SK-N-SH (cell line): ENCODE results near the gene MMRN1. TPM values are rescaled to one million over a fixed set of nuclear protein-coding genes. Genes with fewer than 3 reads are reported as not detected.

Experiments used
- CTCF ChIA-PET: fragments of 300-600, 350-600 bp; formaldehyde crosslinking; extraction: SDS; loops from one replicate; lab custom pipeline; 2021; lab: Yijun Ruan, JAX
- POLR2A ChIA-PET: fragments of 350-600 bp; sonication (Branson Sonifier 250); formaldehyde crosslinking; extraction: SDS; loops from one replicate; lab custom pipeline; 2020; ENCODE audit warnings: antibody characterized with exemption, inconsistent platforms; lab: Yijun Ruan, JAX
- DNase-seq: peaks from one replicate; pipeline ENCODE4 v3.0.0; 2012
- H2AFZ ChIP-seq: fragments of 200-600 bp; sonication (generic); 2 replicates; pipeline ENCODE4 v1.8.1; 2016; ENCODE audit warnings: antibody characterized with exemption, mild to moderate bottlenecking, low read depth
- H3F3A ChIP-seq: fragments of 200-600 bp; sonication (generic); replicated peaks from 2 replicates; pipeline ENCODE3; 2016; ENCODE audit warnings: antibody characterized with exemption, mild to moderate bottlenecking; ENCODE audit not compliant: insufficient read depth
- H3K27ac ChIP-seq, 2 experiments: fragments of 200-500 bp in 1 of 2; fragments of 200-600 bp in 1 of 2; sonication (Bioruptor generic) in 1 of 2; sonication (generic), shearing (Covaris generic) in 1 of 2; 2 replicates each; pipeline versions ENCODE4 v1.5.1 to v1.6.1; 2014 to 2016; ENCODE audit warnings: low read depth in 2 of 2, inconsistent platforms in 1 of 2, low read length in 1 of 2, mild to moderate bottlenecking in 1 of 2, mixed read lengths in 1 of 2
- H3K27me3 ChIP-seq: fragments of 200-600 bp; sonication (generic), shearing (Covaris generic); 2 replicates; pipeline ENCODE4 v1.6.1; 2016; ENCODE audit warnings: mixed run types; ENCODE audit not compliant: insufficient read depth
- H3K36me3 ChIP-seq, 2 experiments: fragments of 200-500 bp in 1 of 2; fragments of 200-600 bp in 1 of 2; sonication (Bioruptor generic) in 1 of 2; sonication (generic) in 1 of 2; replicated peaks in 1 of 2; 2 replicates each; pipeline versions ENCODE3 to v1.5.1; 2014 to 2016; ENCODE audit warnings: low read length in 1 of 2, mild to moderate bottlenecking in 1 of 2; ENCODE audit not compliant: insufficient read depth in 2 of 2, control insufficient read depth in 1 of 2
- H3K4me1 ChIP-seq, 2 experiments: fragments of 200-500 bp in 1 of 2; fragments of 200-600 bp in 1 of 2; sonication (Bioruptor generic) in 1 of 2; sonication (generic), shearing (Covaris generic) in 1 of 2; 2 replicates each; pipeline versions ENCODE4 v1.5.1 to v1.6.1; 2014 to 2016; ENCODE audit warnings: low read depth in 1 of 2, low read length in 1 of 2, mixed run types in 1 of 2; ENCODE audit not compliant: insufficient read depth in 2 of 2, control insufficient read depth in 1 of 2
- H3K4me2 ChIP-seq: fragments of 200-600 bp; sonication (generic), shearing (Covaris generic); 2 replicates; pipeline ENCODE4 v1.6.1; 2017; ENCODE audit warnings: mixed run types
- H3K4me3 ChIP-seq, 2 experiments: fragments of 200-500 bp in 1 of 2; fragments of 200-600 bp in 1 of 2; sonication (Bioruptor generic) in 1 of 2; sonication (generic), shearing (Covaris generic) in 1 of 2; 2 replicates each; pipeline versions ENCODE4 v1.5.1 to v1.8.1; 2014 to 2016; ENCODE audit warnings: low read depth in 2 of 2, inconsistent platforms in 1 of 2, low read length in 1 of 2, mild to moderate bottlenecking in 1 of 2, mixed read lengths in 1 of 2, moderate library complexity in 1 of 2
- H3K79me2 ChIP-seq: fragments of 200-600 bp; sonication (generic); 2 replicates; pipeline ENCODE4 v1.8.1; 2017; ENCODE audit warnings: mild to moderate bottlenecking; ENCODE audit not compliant: insufficient read depth
- H3K9ac ChIP-seq: fragments of 200-600 bp; sonication (generic); 2 replicates; pipeline ENCODE4 v1.6.1; 2017; ENCODE audit warnings: mixed run types
- H3K9me2 ChIP-seq: fragments of 200-600 bp; sonication (generic); 2 replicates; pipeline ENCODE4 v1.6.1; 2017; ENCODE audit warnings: mixed run types
- H3K9me3 ChIP-seq: fragments of 200-600 bp; sonication (generic); 2 replicates; pipeline ENCODE4 v1.6.1; 2017; ENCODE audit warnings: mixed run types, mild to moderate bottlenecking, moderate library complexity
- H4K20me1 ChIP-seq: fragments of 200-600 bp; sonication (generic); 2 replicates; pipeline ENCODE4 v1.6.1; 2017; ENCODE audit warnings: mild to moderate bottlenecking, mixed run types; ENCODE audit not compliant: insufficient read depth
- ELF1 ChIP-seq: IDR thresholded peaks from 2 replicates; pipeline ENCODE4 v1.4.0; 2012
- EP300 ChIP-seq, 2 experiments: IDR thresholded peaks; 2 replicates each; pipeline versions ENCODE4 v1.4.0 to v1.6.1; 2012; ENCODE audit warnings: borderline replicate concordance in 1 of 2, low read depth in 1 of 2, low read length in 1 of 2
- EZH2phosphoT487 ChIP-seq: fragments of 200-600 bp; sonication (generic); IDR thresholded peaks from 2 replicates; pipeline ENCODE4 v1.6.1; 2017; ENCODE audit warnings: low read depth, mixed run types, mild to moderate bottlenecking, antibody characterized with exemption, moderate library complexity, borderline replicate concordance
- FOSL2 ChIP-seq: IDR thresholded peaks from 2 replicates; pipeline ENCODE4 v1.4.0; 2012; ENCODE audit warnings: low read depth, mild to moderate bottlenecking, moderate library complexity, borderline replicate concordance
- GATA2 ChIP-seq: sonication (generic); formaldehyde crosslinking; IDR thresholded peaks from 2 replicates; pipeline ENCODE4 v1.5.0; 2020; ENCODE audit warnings: mild to moderate bottlenecking, missing genetic modification reagents
- JUND ChIP-seq: IDR thresholded peaks from 2 replicates; pipeline ENCODE4 v1.4.0; 2012
- MEF2A ChIP-seq: IDR thresholded peaks from 2 replicates; pipeline ENCODE4 v1.4.0; 2012; ENCODE audit warnings: low read depth, borderline replicate concordance
- MXI1 ChIP-seq: IDR thresholded peaks from 2 replicates; pipeline ENCODE4 v1.6.1; 2012; ENCODE audit warnings: mild to moderate bottlenecking, low read depth, low read length, improper control_type of control experiment
- NFIC ChIP-seq: IDR thresholded peaks from 2 replicates; pipeline ENCODE4 v1.4.0; 2012; ENCODE audit warnings: borderline replicate concordance
- NRF1 ChIP-seq: IDR thresholded peaks from 2 replicates; pipeline ENCODE4 v1.6.1; 2012; ENCODE audit warnings: low read depth, mild to moderate bottlenecking, low read length
- SIN3A ChIP-seq: IDR thresholded peaks from 2 replicates; pipeline ENCODE4 v1.6.1; 2012; ENCODE audit warnings: low read depth, mild to moderate bottlenecking, low read length, moderate library complexity, borderline replicate concordance
- SMC3 ChIP-seq: IDR thresholded peaks from 2 replicates; pipeline ENCODE4 v1.6.1; 2012; ENCODE audit warnings: low read depth, low read length, improper control_type of control experiment
- TAF1 ChIP-seq: IDR thresholded peaks from 2 replicates; pipeline ENCODE4 v1.6.1; 2012; ENCODE audit warnings: low read depth, mild to moderate bottlenecking, low read length, moderate library complexity, borderline replicate concordance
- TCF12 ChIP-seq: IDR thresholded peaks from 2 replicates; pipeline ENCODE4 v1.4.0; 2012
- YY1 ChIP-seq: IDR thresholded peaks from 2 replicates; pipeline ENCODE4 v1.4.0; 2012; ENCODE audit warnings: low read depth, mild to moderate bottlenecking
- polyA plus RNA-seq, 3 experiments: library from polyadenylated mRNA; depleted of rRNA; stranded (reverse); fragments of >200 nt; gene quantifications; 2 replicates each; pipeline ENCODE4 v1.2.3, GENCODE V29; 2012
- TF ChIP-seq, protein P1 (sequence below): fragments of 150-350 bp; IDR thresholded peaks from 2 replicates; pipeline ENCODE4 v1.6.1; 2016; ENCODE audit warnings: mild to moderate bottlenecking, low read depth, low read length
- TF ChIP-seq, protein P2 (sequence below): IDR thresholded peaks from 2 replicates; pipeline ENCODE4 v1.4.0; 2012; ENCODE audit warnings: low read depth, borderline replicate concordance
- TF ChIP-seq, protein P3 (sequence below): fragments of 150-350 bp; IDR thresholded peaks from 2 replicates; pipeline ENCODE4 v1.6.1; 2017; ENCODE audit warnings: antibody characterized with exemption, low read length, low read depth, borderline replicate concordance
- TF ChIP-seq, protein P4 (sequence below): IDR thresholded peaks from 2 replicates; pipeline ENCODE4 v1.4.0; 2012; ENCODE audit warnings: low read depth, borderline replicate concordance
- TF ChIP-seq, protein P5 (sequence below): IDR thresholded peaks from 2 replicates; pipeline ENCODE4 v1.4.0; 2012; ENCODE audit warnings: low read depth

Gene MMRN1
- polyA plus RNA-seq, 1 of the 3 experiments (the other 2 are of a cell fraction) = not detected

DNA sequence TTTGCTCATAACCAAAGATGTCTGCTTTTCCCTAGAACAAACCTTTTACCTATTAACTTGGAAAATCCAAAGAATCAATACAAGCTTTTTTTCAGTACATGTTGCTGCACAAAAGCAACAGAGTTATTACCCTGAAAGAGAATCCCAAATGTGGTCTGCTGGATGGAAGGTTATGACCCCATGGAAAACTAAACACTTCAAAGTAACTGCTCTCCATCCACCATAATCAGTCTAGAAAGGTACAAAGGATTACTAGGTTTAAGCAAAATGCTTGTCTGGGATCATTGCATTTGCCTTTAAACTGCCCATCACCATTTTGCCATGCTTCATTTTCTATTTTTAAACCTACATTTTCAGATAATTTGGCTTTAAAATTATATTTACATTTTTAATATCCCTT is 11.7 kb downstream of the MMRN1 start:
- H4K20me1 ChIP-seq = no peaks in the 10 kb centered on the region
- no peak for DNase-seq
- TF ChIP-seq, protein P1, sequence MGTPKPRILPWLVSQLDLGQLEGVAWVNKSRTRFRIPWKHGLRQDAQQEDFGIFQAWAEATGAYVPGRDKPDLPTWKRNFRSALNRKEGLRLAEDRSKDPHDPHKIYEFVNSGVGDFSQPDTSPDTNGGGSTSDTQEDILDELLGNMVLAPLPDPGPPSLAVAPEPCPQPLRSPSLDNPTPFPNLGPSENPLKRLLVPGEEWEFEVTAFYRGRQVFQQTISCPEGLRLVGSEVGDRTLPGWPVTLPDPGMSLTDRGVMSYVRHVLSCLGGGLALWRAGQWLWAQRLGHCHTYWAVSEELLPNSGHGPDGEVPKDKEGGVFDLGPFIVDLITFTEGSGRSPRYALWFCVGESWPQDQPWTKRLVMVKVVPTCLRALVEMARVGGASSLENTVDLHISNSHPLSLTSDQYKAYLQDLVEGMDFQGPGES = no peak
- no peak for TF ChIP-seq SMC3
- TF ChIP-seq YY1 = no peak
- TF ChIP-seq NRF1 = no peak
- no peak for TF ChIP-seq NFIC
- TF ChIP-seq, protein P2, sequence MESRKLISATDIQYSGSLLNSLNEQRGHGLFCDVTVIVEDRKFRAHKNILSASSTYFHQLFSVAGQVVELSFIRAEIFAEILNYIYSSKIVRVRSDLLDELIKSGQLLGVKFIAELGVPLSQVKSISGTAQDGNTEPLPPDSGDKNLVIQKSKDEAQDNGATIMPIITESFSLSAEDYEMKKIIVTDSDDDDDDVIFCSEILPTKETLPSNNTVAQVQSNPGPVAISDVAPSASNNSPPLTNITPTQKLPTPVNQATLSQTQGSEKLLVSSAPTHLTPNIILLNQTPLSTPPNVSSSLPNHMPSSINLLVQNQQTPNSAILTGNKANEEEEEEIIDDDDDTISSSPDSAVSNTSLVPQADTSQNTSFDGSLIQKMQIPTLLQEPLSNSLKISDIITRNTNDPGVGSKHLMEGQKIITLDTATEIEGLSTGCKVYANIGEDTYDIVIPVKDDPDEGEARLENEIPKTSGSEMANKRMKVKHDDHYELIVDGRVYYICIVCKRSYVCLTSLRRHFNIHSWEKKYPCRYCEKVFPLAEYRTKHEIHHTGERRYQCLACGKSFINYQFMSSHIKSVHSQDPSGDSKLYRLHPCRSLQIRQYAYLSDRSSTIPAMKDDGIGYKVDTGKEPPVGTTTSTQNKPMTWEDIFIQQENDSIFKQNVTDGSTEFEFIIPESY = no peak
- TF ChIP-seq, protein P3, sequence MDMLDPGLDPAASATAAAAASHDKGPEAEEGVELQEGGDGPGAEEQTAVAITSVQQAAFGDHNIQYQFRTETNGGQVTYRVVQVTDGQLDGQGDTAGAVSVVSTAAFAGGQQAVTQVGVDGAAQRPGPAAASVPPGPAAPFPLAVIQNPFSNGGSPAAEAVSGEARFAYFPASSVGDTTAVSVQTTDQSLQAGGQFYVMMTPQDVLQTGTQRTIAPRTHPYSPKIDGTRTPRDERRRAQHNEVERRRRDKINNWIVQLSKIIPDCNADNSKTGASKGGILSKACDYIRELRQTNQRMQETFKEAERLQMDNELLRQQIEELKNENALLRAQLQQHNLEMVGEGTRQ = no peak
- no peak for TF ChIP-seq FOSL2
- TF ChIP-seq EZH2phosphoT487 = no peak
- no peak for TF ChIP-seq GATA2
- TF ChIP-seq ELF1 = no peak
- no peak for TF ChIP-seq JUND
- TF ChIP-seq, protein P4, sequence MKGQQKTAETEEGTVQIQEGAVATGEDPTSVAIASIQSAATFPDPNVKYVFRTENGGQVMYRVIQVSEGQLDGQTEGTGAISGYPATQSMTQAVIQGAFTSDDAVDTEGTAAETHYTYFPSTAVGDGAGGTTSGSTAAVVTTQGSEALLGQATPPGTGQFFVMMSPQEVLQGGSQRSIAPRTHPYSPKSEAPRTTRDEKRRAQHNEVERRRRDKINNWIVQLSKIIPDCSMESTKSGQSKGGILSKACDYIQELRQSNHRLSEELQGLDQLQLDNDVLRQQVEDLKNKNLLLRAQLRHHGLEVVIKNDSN = no peak
- TF ChIP-seq TAF1 = no peak
- TF ChIP-seq MXI1 = no peak
- TF ChIP-seq EP300 (IDR thresholded peaks at IDR 0.05; ENCODE audit: borderline replicate concordance in 1 of 2, low read depth in 1 of 2, low read length in 1 of 2) = no peak
- TF ChIP-seq, protein P5, sequence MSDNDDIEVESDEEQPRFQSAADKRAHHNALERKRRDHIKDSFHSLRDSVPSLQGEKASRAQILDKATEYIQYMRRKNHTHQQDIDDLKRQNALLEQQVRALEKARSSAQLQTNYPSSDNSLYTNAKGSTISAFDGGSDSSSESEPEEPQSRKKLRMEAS = no peak
- no peak for TF ChIP-seq TCF12
- no peak for TF ChIP-seq MEF2A
- no peak for TF ChIP-seq SIN3A
- no peaks in the 10 kb centered on the region for H3K27me3 ChIP-seq
- no peaks in the 10 kb centered on the region for H3K9me2 ChIP-seq
- H3K4me2 ChIP-seq = no peak overlapping the region
- H3K36me3 ChIP-seq = no peaks in the 10 kb centered on the region
- H2AFZ ChIP-seq = no peak overlapping the region
- no peak overlapping the region for H3K27ac ChIP-seq
- H3K79me2 ChIP-seq = no peaks in the 10 kb centered on the region
- H3K9me3 ChIP-seq = no peaks in the 10 kb centered on the region
- ChIA-PET CTCF (interaction anchor here (0.6 to 4.2 kb wide), 5 partner anchors 9 to 420 kb away, joined by 3 to 11 read pairs (median 4); no protein-coding TSS in a partner anchor), POLR2A (no interaction called here)
- no peak overlapping the region for H3K4me3 ChIP-seq
- no peaks in the 10 kb centered on the region for H3K4me1 ChIP-seq
- H3K9ac ChIP-seq = no peak overlapping the region
- H3F3A ChIP-seq = no peaks in the 10 kb centered on the region
